Measurements from ENCODE around the gene CAMTA1.

DNA sequence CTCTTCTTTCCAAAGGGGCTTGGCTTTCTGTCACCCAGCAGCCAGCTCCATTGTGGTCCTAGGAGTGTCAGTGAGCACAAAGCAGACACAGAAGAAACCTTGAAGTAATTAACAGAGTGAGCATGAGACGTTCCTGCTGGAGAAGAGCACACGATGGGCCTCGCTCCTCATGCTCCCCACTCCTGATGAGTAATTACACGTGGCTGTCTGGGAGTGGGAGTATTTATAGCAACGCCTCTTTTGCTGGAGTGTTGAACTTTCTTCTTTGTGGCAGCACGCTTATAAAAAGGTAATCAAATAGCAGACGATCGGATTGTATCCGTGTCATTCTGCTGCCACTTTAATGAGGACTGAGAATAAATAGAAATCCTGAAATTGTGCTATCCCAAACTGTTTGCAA is 185.8 kb downstream of the CAMTA1 start:
- no peak for TF ChIP-seq PKNOX1 (IDR thresholded peaks at IDR 0.05)
- no peak for TF ChIP-seq FOXK2 (IDR thresholded peaks at IDR 0.05)
- no peak for TF ChIP-seq FOXM1 (IDR thresholded peaks at IDR 0.05; ENCODE audit: borderline replicate concordance)
- no peak for TF ChIP-seq ELF4 (IDR thresholded peaks at IDR 0.05)
- TF ChIP-seq SP1 (IDR thresholded peaks at IDR 0.05), result no peak
- TF ChIP-seq FOXA1 (IDR thresholded peaks at IDR 0.05), result no peak
- no peak for TF ChIP-seq ZNF384 (IDR thresholded peaks at IDR 0.05)
- TF ChIP-seq CTBP1 (IDR thresholded peaks at IDR 0.05; ENCODE audit: borderline replicate concordance), result no peak
- TF ChIP-seq NFRKB (IDR thresholded peaks at IDR 0.05), result no peak
- no peak for TF ChIP-seq SUZ12 (IDR thresholded peaks at IDR 0.05)
- no peak for TF ChIP-seq BHLHE40 (IDR thresholded peaks at IDR 0.05; ENCODE audit: borderline replicate concordance)
- TF ChIP-seq TARDBP (IDR thresholded peaks at IDR 0.05), result no peak
